Ishikawa (cell line): ENCODE measurements around the gene DGAT2L6.

Source experiments
- CREB1 ChIP-seq: IDR thresholded peaks from 2 replicates; pipeline ENCODE4 v1.6.1; 2012; ENCODE audit warnings: low read depth
- EP300 ChIP-seq: IDR thresholded peaks from 2 replicates; pipeline ENCODE4 v1.6.1; 2012; ENCODE audit warnings: borderline replicate concordance
- FOXM1 ChIP-seq: IDR thresholded peaks from 2 replicates; pipeline ENCODE4 v1.6.1; 2012; ENCODE audit warnings: low read depth, borderline replicate concordance
- NFIC ChIP-seq: IDR thresholded peaks from 2 replicates; pipeline ENCODE4 v1.6.1; 2012
- TAF1 ChIP-seq: IDR thresholded peaks from 2 replicates; pipeline ENCODE4 v1.6.1; 2012; ENCODE audit warnings: low read depth, mild to moderate bottlenecking
- TCF12 ChIP-seq: IDR thresholded peaks from 2 replicates; pipeline ENCODE4 v1.6.1; 2012; ENCODE audit warnings: low read depth
- TEAD4 ChIP-seq: IDR thresholded peaks from 2 replicates; pipeline ENCODE4 v1.6.1; 2012
- YY1 ChIP-seq: IDR thresholded peaks from 2 replicates; pipeline ENCODE4 v1.6.1; 2012; ENCODE audit warnings: low read depth
- ZBTB7A ChIP-seq: IDR thresholded peaks from 2 replicates; pipeline ENCODE4 v1.6.1; 2012; ENCODE audit warnings: low read depth
- TF ChIP-seq, protein P1 (sequence below): IDR thresholded peaks from 2 replicates; pipeline ENCODE4 v1.6.1; 2012
- TF ChIP-seq, protein P2 (sequence below): IDR thresholded peaks from 2 replicates; pipeline ENCODE4 v1.6.1; 2012; ENCODE audit warnings: low read depth, mild to moderate bottlenecking
- TF ChIP-seq, protein P3 (sequence below): IDR thresholded peaks from 2 replicates; pipeline ENCODE4 v1.6.1; 2012

DNA sequence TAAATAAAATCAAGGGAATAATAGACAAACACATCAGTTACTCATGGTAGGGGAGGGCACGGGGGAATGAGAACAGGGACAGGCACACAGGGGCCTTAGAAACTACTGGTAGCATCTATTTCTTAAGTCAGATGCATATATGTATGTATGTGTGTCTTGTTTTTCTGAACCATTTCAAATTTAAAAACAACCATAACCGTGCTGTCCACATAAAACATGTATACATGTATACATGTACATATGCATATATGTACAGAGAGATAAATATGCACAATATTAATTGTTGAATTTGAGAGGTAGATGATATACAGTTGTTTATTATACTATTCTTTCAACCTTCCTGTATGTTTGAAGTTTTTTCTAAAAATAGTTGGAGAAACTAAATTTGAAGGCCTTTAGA lies 49.4 kb downstream of the DGAT2L6 start:
- TF ChIP-seq, protein P1, sequence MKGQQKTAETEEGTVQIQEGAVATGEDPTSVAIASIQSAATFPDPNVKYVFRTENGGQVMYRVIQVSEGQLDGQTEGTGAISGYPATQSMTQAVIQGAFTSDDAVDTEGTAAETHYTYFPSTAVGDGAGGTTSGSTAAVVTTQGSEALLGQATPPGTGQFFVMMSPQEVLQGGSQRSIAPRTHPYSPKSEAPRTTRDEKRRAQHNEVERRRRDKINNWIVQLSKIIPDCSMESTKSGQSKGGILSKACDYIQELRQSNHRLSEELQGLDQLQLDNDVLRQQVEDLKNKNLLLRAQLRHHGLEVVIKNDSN = no peak
- TF ChIP-seq EP300 = no peak
- no peak for TF ChIP-seq NFIC
- TF ChIP-seq, protein P2, sequence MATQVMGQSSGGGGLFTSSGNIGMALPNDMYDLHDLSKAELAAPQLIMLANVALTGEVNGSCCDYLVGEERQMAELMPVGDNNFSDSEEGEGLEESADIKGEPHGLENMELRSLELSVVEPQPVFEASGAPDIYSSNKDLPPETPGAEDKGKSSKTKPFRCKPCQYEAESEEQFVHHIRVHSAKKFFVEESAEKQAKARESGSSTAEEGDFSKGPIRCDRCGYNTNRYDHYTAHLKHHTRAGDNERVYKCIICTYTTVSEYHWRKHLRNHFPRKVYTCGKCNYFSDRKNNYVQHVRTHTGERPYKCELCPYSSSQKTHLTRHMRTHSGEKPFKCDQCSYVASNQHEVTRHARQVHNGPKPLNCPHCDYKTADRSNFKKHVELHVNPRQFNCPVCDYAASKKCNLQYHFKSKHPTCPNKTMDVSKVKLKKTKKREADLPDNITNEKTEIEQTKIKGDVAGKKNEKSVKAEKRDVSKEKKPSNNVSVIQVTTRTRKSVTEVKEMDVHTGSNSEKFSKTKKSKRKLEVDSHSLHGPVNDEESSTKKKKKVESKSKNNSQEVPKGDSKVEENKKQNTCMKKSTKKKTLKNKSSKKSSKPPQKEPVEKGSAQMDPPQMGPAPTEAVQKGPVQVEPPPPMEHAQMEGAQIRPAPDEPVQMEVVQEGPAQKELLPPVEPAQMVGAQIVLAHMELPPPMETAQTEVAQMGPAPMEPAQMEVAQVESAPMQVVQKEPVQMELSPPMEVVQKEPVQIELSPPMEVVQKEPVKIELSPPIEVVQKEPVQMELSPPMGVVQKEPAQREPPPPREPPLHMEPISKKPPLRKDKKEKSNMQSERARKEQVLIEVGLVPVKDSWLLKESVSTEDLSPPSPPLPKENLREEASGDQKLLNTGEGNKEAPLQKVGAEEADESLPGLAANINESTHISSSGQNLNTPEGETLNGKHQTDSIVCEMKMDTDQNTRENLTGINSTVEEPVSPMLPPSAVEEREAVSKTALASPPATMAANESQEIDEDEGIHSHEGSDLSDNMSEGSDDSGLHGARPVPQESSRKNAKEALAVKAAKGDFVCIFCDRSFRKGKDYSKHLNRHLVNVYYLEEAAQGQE = no peak
- no peak for TF ChIP-seq ZBTB7A
- TF ChIP-seq, protein P3, sequence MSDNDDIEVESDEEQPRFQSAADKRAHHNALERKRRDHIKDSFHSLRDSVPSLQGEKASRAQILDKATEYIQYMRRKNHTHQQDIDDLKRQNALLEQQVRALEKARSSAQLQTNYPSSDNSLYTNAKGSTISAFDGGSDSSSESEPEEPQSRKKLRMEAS = no peak
- no peak for TF ChIP-seq TAF1
- TF ChIP-seq TEAD4 = no peak
- TF ChIP-seq YY1 = no peak
- no peak for TF ChIP-seq TCF12
- no peak for TF ChIP-seq CREB1
- no peak for TF ChIP-seq FOXM1
